KBM-7 (cell line): ENCODE data around the gene ARAF.
"Not testable (repeated sequence)": the region's sequence is repeated elsewhere in the genome, so short reads cannot be mapped to it uniquely, and the experiment has no call there.

Experiments used
- DNase-seq: peaks from one replicate; pipeline ENCODE4 v3.0.0-alpha.2; 2015
- in situ Hi-C: fragments of 300-500 bp; cut with MboI; formaldehyde crosslinking; loops from 2 replicates; pipeline ENCODE4 v1.14.3; 2020; ENCODE audit warnings: low sequenced_read_pairs, low pct_unique_long_range_greater_than_20kb, mixed read lengths

The ARAF gene

GRCh38 chrX:47581731-47582647, 21.0 kb downstream of the ARAF start, which contains the start of gene TIMP1:
Gene TIMP1 (plus strand): TSS chrX:47582436. CDS start chrX:47583416, 980 bp downstream.
- in situ Hi-C loops = no loop called here
- peak; percentile 98 for DNase-seq

- DNase-seq = no peak
- in situ Hi-C loops = no loop called here
Observed at GRCh38 chrX:47583240-47583861, 22.3 kb downstream of the ARAF start.

GRCh38 chrX:47584714-47585113, 23.7 kb downstream of the ARAF start:
- DNase-seq = no peak
- in situ Hi-C loops = no loop called here

- no peak for DNase-seq
- in situ Hi-C loops = no loop called here
Observed at GRCh38 chrX:47585273-47585672, 24.3 kb downstream of the ARAF start.

- in situ Hi-C loops = no loop called here
- DNase-seq = no peak
Observed at GRCh38 chrX:47586043-47586787, 25.2 kb downstream of the ARAF start.

- in situ Hi-C loops = no loop called here
- no peak for DNase-seq
Observed at GRCh38 chrX:47587091-47587891, 26.3 kb downstream of the ARAF start.

GRCh38 chrX:47587906-47588735, 27.1 kb downstream of the ARAF start:
- in situ Hi-C loops = no loop called here
- no peak for DNase-seq

- DNase-seq = no peak
Observed at GRCh38 chrX:47590984-47591383, 30.0 kb downstream of the ARAF start.

GRCh38 chrX:47593522-47593921, 32.5 kb downstream of the ARAF start:
- DNase-seq = no peak
- in situ Hi-C loops = no loop called here

More at GRCh38 chrX:47590984-47591383, 30.0 kb downstream of the ARAF start:
- in situ Hi-C loops = no loop called here

GRCh38 chrX:47595716-47596251, 34.8 kb downstream of the ARAF start:
- DNase-seq = peak; percentile 42
- in situ Hi-C loops = no loop called here

GRCh38 chrX:47596256-47596655, 35.3 kb downstream of the ARAF start:
- in situ Hi-C loops = no loop called here
- no peak for DNase-seq

GRCh38 chrX:47597222-47597621, 36.2 kb downstream of the ARAF start:
- in situ Hi-C loops = no loop called here
- no peak for DNase-seq

GRCh38 chrX:47603125-47603524, 42.1 kb downstream of the ARAF start:
- DNase-seq, in situ Hi-C loops: not testable (repeated sequence)

- in situ Hi-C loops = no loop called here
- peak; percentile 48 for DNase-seq
Observed at GRCh38 chrX:47605024-47605423, 44.0 kb downstream of the ARAF start.

- no peak for DNase-seq
- in situ Hi-C loops = no loop called here
Observed at GRCh38 chrX:47607091-47607490, 46.1 kb downstream of the ARAF start.

GRCh38 chrX:47608130-47608810, 47.3 kb downstream of the ARAF start:
- DNase-seq = peak; percentile 88
- in situ Hi-C loops = no loop called here

GRCh38 chrX:47610511-47610910, 49.5 kb downstream of the ARAF start:
- DNase-seq = no peak
- in situ Hi-C loops = no loop called here
